GM21526 (cell line): ENCODE measurements around the gene BIVM.
"Not testable (repeated sequence)": the region's sequence is repeated elsewhere in the genome, so short reads cannot be mapped to it uniquely, and the experiment has no call there.

Source experiments
- ATAC-seq: cut with Tn5 transposase; IDR thresholded peaks from one replicate; pipeline ENCODE4 v1.9.1; 2021; ENCODE audit warnings: moderate library complexity; ENCODE audit not compliant: unreplicated experiment, low FRiP score

BIVM gene

GRCh38 chr13:102798581-102799425, at the start of gene BIVM, which contains the start of gene POGLUT2:
TSS of gene BIVM (plus strand) at chr13:102799119. CDS start at chr13:102807268, 8,149 bp downstream.
TSS of gene POGLUT2 (minus strand) at chr13:102798976. CDS start at chr13:102798670, 306 bp downstream.
- ATAC-seq = peak; percentile 80

GRCh38 chr13:102751886-102752285, 47.0 kb upstream of the BIVM start:
- no peak for ATAC-seq

GRCh38 chr13:102757006-102757405, 41.9 kb upstream of the BIVM start:
- no peak for ATAC-seq

GRCh38 chr13:102758842-102759241, 40.1 kb upstream of the BIVM start:
- ATAC-seq = no peak

GRCh38 chr13:102761071-102761470, 37.8 kb upstream of the BIVM start:
- no peak for ATAC-seq

GRCh38 chr13:102763741-102764140, 35.2 kb upstream of the BIVM start:
- ATAC-seq = no peak

- no peak for ATAC-seq
Observed at GRCh38 chr13:102768909-102769308, 30.0 kb upstream of the BIVM start.

- ATAC-seq = no peak
Observed at GRCh38 chr13:102769679-102770078, 29.2 kb upstream of the BIVM start.

GRCh38 chr13:102770435-102770834, 28.5 kb upstream of the BIVM start:
- no peak for ATAC-seq

GRCh38 chr13:102771298-102772041, 27.4 kb upstream of the BIVM start:
- no peak for ATAC-seq

GRCh38 chr13:102772042-102772425, 26.9 kb upstream of the BIVM start:
- ATAC-seq = no peak

GRCh38 chr13:102773441-102774213, 25.3 kb upstream of the BIVM start, which contains the start of gene TEX30:
TSS of gene TEX30 (minus strand) at chr13:102773786. CDS start at chr13:102770026, 3,760 bp downstream.
- peak; percentile 96 for ATAC-seq

- no peak for ATAC-seq
Observed at GRCh38 chr13:102774214-102774568, 24.7 kb upstream of the BIVM start.

GRCh38 chr13:102774591-102775520, 24.1 kb upstream of the BIVM start:
- ATAC-seq = no peak

GRCh38 chr13:102776271-102776670, 22.6 kb upstream of the BIVM start:
- ATAC-seq = no peak

- ATAC-seq = no peak
Observed at GRCh38 chr13:102777736-102778135, 21.2 kb upstream of the BIVM start.

- ATAC-seq = no peak
Observed at GRCh38 chr13:102779436-102780159, 19.3 kb upstream of the BIVM start.

GRCh38 chr13:102780656-102781055, 18.3 kb upstream of the BIVM start:
- not testable (repeated sequence) for ATAC-seq

- ATAC-seq = no peak
Observed at GRCh38 chr13:102781591-102781990, 17.3 kb upstream of the BIVM start.
